PFSK-1 (cell line): ENCODE results near the gene SIGLEC7.

ENCODE experiments used
- FOXP2 ChIP-seq: optimal IDR thresholded peaks from 2 replicates; pipeline ENCODE3; 2011; ENCODE audit warnings: borderline replicate concordance, control low read depth, inconsistent platforms; ENCODE audit not compliant: insufficient read depth; ENCODE audit errors: extremely low read length, extremely low read depth
- POLR2AphosphoS5 ChIP-seq: IDR thresholded peaks from 2 replicates; pipeline ENCODE4 v1.6.1; 2012; ENCODE audit warnings: low read depth, mild to moderate bottlenecking, control low read depth, low read length, moderate library complexity
- SIN3A ChIP-seq: IDR thresholded peaks from 2 replicates; pipeline ENCODE4 v1.6.1; 2012; ENCODE audit warnings: mild to moderate bottlenecking, low read length, moderate library complexity, borderline replicate concordance; ENCODE audit not compliant: insufficient read depth
- TAF1 ChIP-seq: IDR thresholded peaks from 2 replicates; pipeline ENCODE4 v1.6.1; 2012; ENCODE audit warnings: low read length, control low read depth, borderline replicate concordance; ENCODE audit not compliant: insufficient read depth
- TF ChIP-seq, protein P1 (sequence below), 2 experiments: IDR thresholded peaks; 2 replicates each; pipeline versions ENCODE4 v1.6.1 to v1.8.0; 2011 to 2012; ENCODE audit warnings: low read depth in 2 of 2, low read length in 2 of 2, control low read depth in 1 of 2, inconsistent platforms in 1 of 2, mild to moderate bottlenecking in 1 of 2, moderate library complexity in 1 of 2; ENCODE audit not compliant: insufficient read depth in 1 of 2

Gene SIGLEC7

DNA sequence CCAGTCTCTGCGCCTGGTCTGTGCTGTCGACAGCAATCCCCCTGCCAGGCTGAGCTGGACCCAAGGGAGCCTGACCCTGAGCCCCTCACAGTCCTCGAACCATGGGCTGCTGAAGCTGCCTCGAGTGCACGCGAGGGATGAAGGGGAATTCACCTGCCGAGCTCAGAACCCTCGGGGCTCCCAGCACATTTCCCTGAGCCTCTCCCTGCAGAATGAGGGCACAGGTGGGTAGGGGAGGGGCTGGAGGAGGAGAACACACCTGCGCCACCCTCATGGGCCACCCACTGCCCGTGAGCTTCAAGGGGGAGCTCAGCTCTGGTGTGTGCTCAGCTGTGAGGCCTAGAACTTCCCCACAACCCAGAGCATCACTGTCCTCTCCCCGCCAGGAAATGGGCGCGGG, 44.2 kb downstream of the SIGLEC7 start:
- TF ChIP-seq SIN3A = no peak

DNA sequence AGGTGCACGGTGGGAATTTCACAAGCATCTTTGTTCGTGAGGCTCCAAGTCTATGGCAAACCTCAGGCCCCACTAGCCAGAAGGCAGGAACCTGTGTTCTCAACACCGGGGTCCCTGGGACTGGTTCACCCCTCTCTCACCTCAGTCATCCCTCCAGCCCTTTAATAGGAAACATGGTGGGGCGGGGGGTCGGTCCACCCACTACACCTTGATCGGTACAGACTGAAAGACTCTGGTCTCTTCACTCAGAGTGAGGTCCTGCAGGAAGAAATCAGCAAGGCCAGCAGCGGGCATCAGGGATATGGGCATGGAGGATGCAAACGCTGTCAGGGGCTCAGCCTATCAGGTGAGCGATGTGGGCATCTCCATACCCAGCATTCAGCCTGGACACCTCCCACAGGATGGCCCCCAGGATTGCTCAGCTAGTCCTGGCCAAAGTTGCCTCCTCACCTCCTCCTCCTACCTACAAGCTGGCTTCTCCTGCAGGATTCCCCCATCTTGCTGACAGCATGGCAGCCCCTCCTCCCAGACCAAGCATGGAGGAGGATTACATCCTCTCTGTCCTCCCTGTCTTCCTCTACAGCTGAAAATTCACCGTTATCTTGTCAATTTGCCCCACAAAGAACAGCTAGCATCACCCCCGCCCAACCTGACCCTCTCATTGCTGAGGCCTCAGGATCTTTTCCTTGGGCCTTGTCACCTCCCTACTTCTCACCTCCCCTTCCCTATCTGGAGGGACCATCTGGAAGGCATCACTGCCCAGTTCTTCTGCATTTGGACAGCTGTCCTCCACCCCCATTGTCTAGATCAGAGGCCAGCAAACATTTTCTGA, 45.5 kb downstream of the SIGLEC7 start:
- TF ChIP-seq, protein P1, sequence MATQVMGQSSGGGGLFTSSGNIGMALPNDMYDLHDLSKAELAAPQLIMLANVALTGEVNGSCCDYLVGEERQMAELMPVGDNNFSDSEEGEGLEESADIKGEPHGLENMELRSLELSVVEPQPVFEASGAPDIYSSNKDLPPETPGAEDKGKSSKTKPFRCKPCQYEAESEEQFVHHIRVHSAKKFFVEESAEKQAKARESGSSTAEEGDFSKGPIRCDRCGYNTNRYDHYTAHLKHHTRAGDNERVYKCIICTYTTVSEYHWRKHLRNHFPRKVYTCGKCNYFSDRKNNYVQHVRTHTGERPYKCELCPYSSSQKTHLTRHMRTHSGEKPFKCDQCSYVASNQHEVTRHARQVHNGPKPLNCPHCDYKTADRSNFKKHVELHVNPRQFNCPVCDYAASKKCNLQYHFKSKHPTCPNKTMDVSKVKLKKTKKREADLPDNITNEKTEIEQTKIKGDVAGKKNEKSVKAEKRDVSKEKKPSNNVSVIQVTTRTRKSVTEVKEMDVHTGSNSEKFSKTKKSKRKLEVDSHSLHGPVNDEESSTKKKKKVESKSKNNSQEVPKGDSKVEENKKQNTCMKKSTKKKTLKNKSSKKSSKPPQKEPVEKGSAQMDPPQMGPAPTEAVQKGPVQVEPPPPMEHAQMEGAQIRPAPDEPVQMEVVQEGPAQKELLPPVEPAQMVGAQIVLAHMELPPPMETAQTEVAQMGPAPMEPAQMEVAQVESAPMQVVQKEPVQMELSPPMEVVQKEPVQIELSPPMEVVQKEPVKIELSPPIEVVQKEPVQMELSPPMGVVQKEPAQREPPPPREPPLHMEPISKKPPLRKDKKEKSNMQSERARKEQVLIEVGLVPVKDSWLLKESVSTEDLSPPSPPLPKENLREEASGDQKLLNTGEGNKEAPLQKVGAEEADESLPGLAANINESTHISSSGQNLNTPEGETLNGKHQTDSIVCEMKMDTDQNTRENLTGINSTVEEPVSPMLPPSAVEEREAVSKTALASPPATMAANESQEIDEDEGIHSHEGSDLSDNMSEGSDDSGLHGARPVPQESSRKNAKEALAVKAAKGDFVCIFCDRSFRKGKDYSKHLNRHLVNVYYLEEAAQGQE (IDR thresholded peaks at IDR 0.05; ENCODE audit: insufficient read depth in 1 of 2, low read depth in 2 of 2, low read length in 2 of 2) = no peak
- TF ChIP-seq TAF1 (no peak), FOXP2 (no peak), SIN3A (no peak), POLR2AphosphoS5 (no peak)

DNA sequence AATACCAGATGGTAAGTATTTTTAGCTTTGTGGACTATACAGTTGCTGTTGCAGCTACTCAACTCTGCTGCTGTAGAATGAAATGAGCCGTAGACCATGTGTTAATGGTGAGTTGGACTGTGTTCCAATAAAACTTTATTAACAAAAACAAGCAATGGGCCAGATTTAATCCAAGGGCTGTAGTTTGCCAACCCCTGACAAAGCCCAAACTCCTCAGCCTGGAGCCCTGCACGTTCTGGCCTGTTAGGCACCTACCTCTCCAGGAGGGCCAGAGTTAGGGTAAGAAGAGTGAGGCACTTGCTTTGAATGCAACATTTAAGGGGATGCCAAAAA, 46.1 kb downstream of the SIGLEC7 start:
- TF ChIP-seq, protein P1 (IDR thresholded peaks at IDR 0.05; ENCODE audit: insufficient read depth in 1 of 2, low read depth in 2 of 2, low read length in 2 of 2) = no peak
- TF ChIP-seq SIN3A = no peak
- TF ChIP-seq FOXP2 = no peak
- no peak for TF ChIP-seq TAF1
- no peak for TF ChIP-seq POLR2AphosphoS5

GRCh38 chr19:51192689-51193088, 50.6 kb downstream of the SIGLEC7 start:
- no peak for TF ChIP-seq TAF1
- TF ChIP-seq, protein P1 (IDR thresholded peaks at IDR 0.05; ENCODE audit: insufficient read depth in 1 of 2, low read depth in 2 of 2, low read length in 2 of 2) = no peak
- no peak for TF ChIP-seq POLR2AphosphoS5
- no peak for TF ChIP-seq SIN3A
- no peak for TF ChIP-seq FOXP2

- TF ChIP-seq FOXP2 (no peak), POLR2AphosphoS5 (no peak), SIN3A (no peak), TAF1 (no peak)
- TF ChIP-seq, protein P1 (IDR thresholded peaks at IDR 0.05; ENCODE audit: insufficient read depth in 1 of 2, low read depth in 2 of 2, low read length in 2 of 2) = no peak
Measured at GRCh38 chr19:51194527-51195315, 52.6 kb downstream of the SIGLEC7 start.
